Upper lobe of left lung (tissue), 6 donors: Measurements from ENCODE around the gene TBC1D17. TPM values are rescaled to one million over a fixed set of nuclear protein-coding genes. Genes with fewer than 3 reads are reported as not detected.

ENCODE experiments used
- ATAC-seq, 2 donors: fragments of 200-7000 bp; cut with Tn5 transposase; one replicate each; pipeline ENCODE4 v1.9.1; 2022; ENCODE audit warnings: mild to moderate bottlenecking in 2 of 2, moderate library complexity in 2 of 2; ENCODE audit not compliant: low FRiP score in 2 of 2
- DNase-seq, 2 donors: peaks; one replicate each; pipeline ENCODE4 v3.0.0-alpha.2; 2019 to 2020
- H3K27ac ChIP-seq, 4 donors: fragments of 200-600 bp; sonication (generic); one replicate each; pipeline ENCODE4 v1.5.1; 2016 to 2019
- H3K27me3 ChIP-seq, 4 donors: fragments of 200-600 bp; sonication (generic); one replicate each; pipeline ENCODE4 v1.5.1; 2017 to 2019
- H3K36me3 ChIP-seq, 4 donors: fragments of 200-600 bp; sonication (generic); one replicate each; pipeline ENCODE4 v1.5.1; 2016 to 2019
- H3K4me1 ChIP-seq, 4 donors: fragments of 200-600 bp; sonication (generic); one replicate each; pipeline ENCODE4 v1.5.1; 2018 to 2019
- H3K4me3 ChIP-seq, 4 donors: fragments of 200-600 bp; sonication (generic); one replicate each; pipeline ENCODE4 v1.5.1; 2017 to 2019; ENCODE audit warnings: mild to moderate bottlenecking in 2 of 4, moderate library complexity in 1 of 4
- H3K9me3 ChIP-seq, 4 donors: fragments of 200-600 bp; sonication (generic); one replicate each; pipeline ENCODE4 v1.5.1; 2018 to 2019
- EP300 ChIP-seq, 4 donors: sonication (generic); formaldehyde crosslinking; IDR thresholded peaks; one replicate each; pipeline ENCODE4 v1.5.1; 2017; ENCODE audit warnings: antibody characterized with exemption in 4 of 4, control low read depth in 2 of 4
- POLR2A ChIP-seq, 4 donors: fragments of 450-650 bp; IDR thresholded peaks; one replicate each; pipeline ENCODE4 v1.5.1; 2016 to 2017; ENCODE audit warnings: antibody characterized with exemption in 4 of 4, mild to moderate bottlenecking in 2 of 4
- POLR2AphosphoS5 ChIP-seq, 2 donors: sonication (generic); formaldehyde crosslinking; IDR thresholded peaks; one replicate each; pipeline ENCODE4 v1.5.1; 2017; ENCODE audit warnings: antibody characterized with exemption in 2 of 2
- WGBS, 2 donors: methylation state at CpG; one replicate each; pipeline ENCODE4 v1.1.5; 2017 to 2018; 5-methylcytosine and 5-hydroxymethylcytosine counted together
- total RNA-seq, 6 donors: library from RNA; depleted of rRNA in 4 of 6; stranded (reverse); fragments of >200 nt in 4 of 6; gene quantifications; one replicate each; pipeline versions ENCODE4 v1.1.0 to v1.2.1, GENCODE V29; 2016 to 2021
- TF ChIP-seq, protein P1 (sequence below), 6 experiments: fragments of 450-650 bp in 4 of 6; fragments of 200-600 bp in 2 of 6; sonication (generic) in 2 of 6; IDR thresholded peaks; one replicate each; pipeline ENCODE4 v1.5.1; 2016 to 2019; ENCODE audit warnings: antibody characterized with exemption in 6 of 6
- donor health status: DM: no; HTN: no; CAD: no; lungs with moderate emphysema.
- donor health status: DM: no; HTN: yes; CAD: no; lungs with severe emphysema.

TBC1D17 gene
- 100 to 1,000 TPM in 1 of 6 donors, 10 to 100 TPM in 5; 22.9 to 140 (median 61.2) TPM for total RNA-seq

DNA sequence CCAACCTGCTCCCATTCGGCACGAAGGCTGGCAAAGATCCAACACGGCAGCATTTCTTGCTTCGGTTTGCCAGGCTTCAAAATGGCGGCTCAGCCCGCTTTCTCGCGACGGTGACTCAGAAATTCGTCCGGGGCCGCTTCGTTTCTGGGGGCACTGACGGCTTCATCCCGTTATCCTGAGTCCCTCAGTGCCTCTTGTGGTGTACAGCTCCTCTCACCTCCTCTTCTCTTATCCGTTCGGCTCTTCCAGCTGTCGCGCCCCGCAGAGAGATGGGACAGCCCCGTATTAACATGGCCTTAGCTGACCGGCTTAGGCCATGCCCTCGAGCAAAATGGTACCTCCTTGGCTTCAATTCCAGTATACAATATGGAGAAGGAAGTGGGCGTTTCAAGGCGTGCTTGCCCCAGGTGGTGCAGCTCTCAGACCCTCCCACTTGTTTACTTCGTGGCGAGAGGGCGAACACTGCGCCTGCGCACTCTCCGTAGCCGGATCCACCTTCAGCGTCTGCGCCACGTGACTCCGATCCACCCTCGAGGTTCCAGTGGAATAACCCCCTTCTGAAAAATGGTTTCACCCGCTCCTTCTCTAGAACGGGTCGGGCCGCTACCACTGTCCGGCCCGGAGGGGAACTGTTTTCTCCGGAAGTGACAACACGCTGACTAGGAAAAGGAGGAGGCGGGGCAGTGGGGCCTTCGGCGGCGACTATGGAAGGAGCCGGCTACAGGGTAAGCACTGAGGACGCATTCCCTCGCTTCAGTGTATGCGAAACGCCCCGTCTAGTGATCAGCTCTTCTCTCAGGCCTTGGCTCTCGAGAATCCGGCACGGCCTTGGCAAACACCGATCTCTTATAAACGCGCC lies at the start of gene TBC1D17, which contains the start of gene AKT1S1:
Gene TBC1D17, plus strand, starts transcription at position 683 of the 859 bp plus-strand sequence. Its CDS starts 22 bp downstream, at position 705.
Gene AKT1S1, minus strand, starts transcription at position 336 of the 859 bp plus-strand sequence. CDS start 4,060 bp downstream, outside the sequence.
- peak; percentile 91 to 95 for ATAC-seq
- 0% methylated on average over 12 to 60 of the region's 61 CpGs for WGBS, 2 donors
- Histone ChIP-seq H3K36me3 (peaks cover 23 to 34% (median 29%) of the 10 kb centered on the region in 4 donors), H3K4me1 (peaks cover 17 to 32% (median 25%) of the 10 kb centered on the region in 4 donors), H3K9me3 (no peaks in the 10 kb centered on the region), H3K27ac (peak within 1 kb of the TSS; percentile 94 to 100 (median 99)), H3K27me3 (no peaks in the 10 kb centered on the region), H3K4me3 (peak within 1 kb of the TSS; percentile 76 to 90 (median 79))
- peak; percentile 95 to 100 for DNase-seq
- peak in 3 of 4 donors; percentile 83 to 96 (median 92) for TF ChIP-seq POLR2A (IDR thresholded peaks at IDR 0.05)
- TF ChIP-seq, protein P1, sequence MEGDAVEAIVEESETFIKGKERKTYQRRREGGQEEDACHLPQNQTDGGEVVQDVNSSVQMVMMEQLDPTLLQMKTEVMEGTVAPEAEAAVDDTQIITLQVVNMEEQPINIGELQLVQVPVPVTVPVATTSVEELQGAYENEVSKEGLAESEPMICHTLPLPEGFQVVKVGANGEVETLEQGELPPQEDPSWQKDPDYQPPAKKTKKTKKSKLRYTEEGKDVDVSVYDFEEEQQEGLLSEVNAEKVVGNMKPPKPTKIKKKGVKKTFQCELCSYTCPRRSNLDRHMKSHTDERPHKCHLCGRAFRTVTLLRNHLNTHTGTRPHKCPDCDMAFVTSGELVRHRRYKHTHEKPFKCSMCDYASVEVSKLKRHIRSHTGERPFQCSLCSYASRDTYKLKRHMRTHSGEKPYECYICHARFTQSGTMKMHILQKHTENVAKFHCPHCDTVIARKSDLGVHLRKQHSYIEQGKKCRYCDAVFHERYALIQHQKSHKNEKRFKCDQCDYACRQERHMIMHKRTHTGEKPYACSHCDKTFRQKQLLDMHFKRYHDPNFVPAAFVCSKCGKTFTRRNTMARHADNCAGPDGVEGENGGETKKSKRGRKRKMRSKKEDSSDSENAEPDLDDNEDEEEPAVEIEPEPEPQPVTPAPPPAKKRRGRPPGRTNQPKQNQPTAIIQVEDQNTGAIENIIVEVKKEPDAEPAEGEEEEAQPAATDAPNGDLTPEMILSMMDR (IDR thresholded peaks at IDR 0.05) = no peak
- TF ChIP-seq EP300 (IDR thresholded peaks at IDR 0.05) = peak in 1 of 4 donors; percentile 66
- TF ChIP-seq POLR2AphosphoS5 (IDR thresholded peaks at IDR 0.05) = peak; percentile 90

DNA sequence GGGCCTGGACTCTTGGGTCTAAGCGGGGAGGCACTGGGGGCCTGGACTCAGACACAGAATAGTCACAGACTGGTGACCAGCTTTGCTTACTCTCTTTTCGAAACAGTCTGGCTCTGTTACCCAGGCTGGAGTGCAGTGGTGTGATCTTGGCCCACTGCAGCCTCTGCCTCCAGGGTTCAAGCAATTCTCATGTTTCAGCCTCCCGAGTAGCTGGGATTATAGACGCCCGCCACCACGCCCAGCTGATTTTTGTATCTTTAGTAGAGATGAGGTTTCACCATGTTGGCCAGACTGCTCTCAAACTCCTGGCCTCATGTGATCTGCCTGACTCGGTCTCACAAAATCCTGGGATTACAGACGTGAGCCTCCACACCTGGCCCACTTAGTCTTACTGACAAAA lies 48.3 kb upstream of the TBC1D17 start:
- peaks cover 14 to 80% (median 60%) of the 10 kb centered on the region in 4 donors for H3K36me3 ChIP-seq
- no peaks in the 10 kb centered on the region for H3K9me3 ChIP-seq
- ATAC-seq (no peak), DNase-seq (no peak)
- WGBS, 2 donors = 92 to 96% methylated on average over 6 to 8 of the region's 8 CpGs
- H3K27ac ChIP-seq = no peak overlapping the region
- H3K4me3 ChIP-seq = no peak overlapping the region
- H3K4me1 ChIP-seq = peaks cover 0 to 4% (median 0%) of the 10 kb centered on the region in 4 donors
- no peaks in the 10 kb centered on the region for H3K27me3 ChIP-seq
- no peak for TF ChIP-seq POLR2AphosphoS5 (IDR thresholded peaks at IDR 0.05)
- TF ChIP-seq EP300 (IDR thresholded peaks at IDR 0.05) = no peak
- TF ChIP-seq, protein P1 (IDR thresholded peaks at IDR 0.05) = no peak
- TF ChIP-seq POLR2A (IDR thresholded peaks at IDR 0.05) = no peak

DNA sequence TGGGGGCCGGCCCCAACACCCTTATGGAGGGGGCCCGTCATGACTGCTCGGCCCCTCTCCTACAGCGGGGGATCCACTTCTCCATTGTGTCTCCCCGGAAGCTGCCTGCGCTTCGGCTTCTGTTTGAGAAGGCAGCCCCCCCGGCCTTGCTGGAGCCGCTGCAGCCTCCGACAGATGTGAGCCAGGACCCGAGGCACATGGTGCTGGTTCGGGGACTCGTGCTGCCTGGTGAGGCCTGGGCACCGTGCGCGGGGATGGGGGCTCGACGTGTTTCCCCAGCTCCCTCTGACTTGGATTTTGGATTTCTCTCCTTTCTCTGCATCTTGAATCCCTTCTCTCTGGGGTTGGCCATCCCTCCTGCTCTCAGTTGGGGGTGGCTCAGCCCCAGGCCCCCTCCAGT lies 47.8 kb upstream of the TBC1D17 start:
- DNase-seq = no peak
- ATAC-seq = no peak
- H3K4me1 ChIP-seq = peaks cover 0 to 4% (median 0%) of the 10 kb centered on the region in 4 donors
- peaks cover 14 to 80% (median 64%) of the 10 kb centered on the region in 4 donors for H3K36me3 ChIP-seq
- no peaks in the 10 kb centered on the region for H3K9me3 ChIP-seq
- no peaks in the 10 kb centered on the region for H3K27me3 ChIP-seq
- TF ChIP-seq EP300 (IDR thresholded peaks at IDR 0.05) (no peak), POLR2AphosphoS5 (IDR thresholded peaks at IDR 0.05) (no peak), POLR2A (IDR thresholded peaks at IDR 0.05) (no peak)
- TF ChIP-seq, protein P1 (IDR thresholded peaks at IDR 0.05) = no peak
- H3K27ac ChIP-seq = no peak overlapping the region
- 97 to 98% methylated on average over 16 to 18 of the region's 18 CpGs for WGBS, 2 donors
- no peak overlapping the region for H3K4me3 ChIP-seq

DNA sequence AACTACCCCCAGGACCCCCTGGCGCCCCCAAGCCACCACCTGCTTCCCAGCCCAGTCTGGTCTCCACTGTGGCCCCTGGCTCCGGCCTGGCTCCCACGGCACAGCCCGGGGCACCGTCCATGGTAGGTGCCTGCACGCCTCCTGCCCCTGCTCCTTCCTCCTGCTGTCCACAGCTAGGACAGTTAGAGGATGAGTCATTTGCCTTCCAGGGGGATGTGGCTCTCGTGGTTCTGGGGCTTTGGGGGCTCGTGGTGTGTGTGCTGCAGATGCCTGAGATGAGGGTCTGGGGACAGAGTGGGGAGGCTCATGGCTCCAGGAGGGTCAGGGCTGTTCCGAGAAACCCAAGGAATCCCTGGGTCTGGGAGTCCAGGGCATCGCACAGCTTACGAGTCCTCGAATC lies 46.7 kb upstream of the TBC1D17 start:
- no peaks in the 10 kb centered on the region for H3K27me3 ChIP-seq
- no peak for TF ChIP-seq POLR2A (IDR thresholded peaks at IDR 0.05)
- TF ChIP-seq, protein P1 (IDR thresholded peaks at IDR 0.05) = no peak
- TF ChIP-seq POLR2AphosphoS5 (IDR thresholded peaks at IDR 0.05) = no peak
- no peak for TF ChIP-seq EP300 (IDR thresholded peaks at IDR 0.05)
- peaks cover 19 to 88% (median 73%) of the 10 kb centered on the region in 4 donors for H3K36me3 ChIP-seq
- peaks cover 0 to 4% (median 0%) of the 10 kb centered on the region in 4 donors for H3K4me1 ChIP-seq
- no peaks in the 10 kb centered on the region for H3K9me3 ChIP-seq
- no peak overlapping the region for H3K27ac ChIP-seq
- no peak overlapping the region for H3K4me3 ChIP-seq
- DNase-seq (no peak), ATAC-seq (peak in 1 of 2 donors; percentile 15)
- WGBS, 2 donors = 91 to 95% methylated on average over 9 to 10 of the region's 12 CpGs
